Fibroblast of lung (primary cell): ENCODE results near the gene ERVV-1. TPM values are rescaled to one million over a fixed set of nuclear protein-coding genes. Genes with fewer than 3 reads are reported as not detected.
"Not testable (repeated sequence)": the region's sequence is repeated elsewhere in the genome, so short reads cannot be mapped to it uniquely, and the experiment has no call there.

Experiments
- DNase-seq, 2 donors: peaks; one replicate each; pipeline versions ENCODE4 v3.0.0 to v3.0.0-alpha.2; 2010; ENCODE audit warnings: low read depth in 2 of 2
- H2AFZ ChIP-seq: 2 replicates; pipeline ENCODE4 v1.5.1; 2012; ENCODE audit warnings: low read length, control low read depth, inconsistent platforms
- H3K27ac ChIP-seq: 2 replicates; pipeline ENCODE4 v1.5.1; 2011; ENCODE audit warnings: low read length, control low read depth; ENCODE audit not compliant: insufficient read depth
- H3K27me3 ChIP-seq: 2 replicates; pipeline ENCODE4 v1.5.1; 2011; ENCODE audit warnings: mild to moderate bottlenecking, low read length; ENCODE audit not compliant: control insufficient read depth, insufficient read depth
- H3K36me3 ChIP-seq: 2 replicates; pipeline ENCODE4 v1.5.1; 2011; ENCODE audit warnings: low read length; ENCODE audit not compliant: control insufficient read depth, insufficient read depth
- H3K4me1 ChIP-seq: 2 replicates; pipeline ENCODE4 v1.5.1; 2011; ENCODE audit warnings: low read length; ENCODE audit not compliant: control insufficient read depth, insufficient read depth; ENCODE audit errors: extremely low read depth
- H3K4me2 ChIP-seq: 2 replicates; pipeline ENCODE4 v1.5.1; 2011; ENCODE audit warnings: low read length, control low read depth; ENCODE audit not compliant: insufficient read depth; ENCODE audit errors: extremely low read depth
- H3K4me3 ChIP-seq, 4 experiments: fragments of 200-600 bp in 1 of 4; sonication (generic) in 1 of 4; replicated peaks in 1 of 4; 2 replicates each; pipeline ENCODE4 v1.5.1; 2011 to 2016; ENCODE audit warnings: low read length in 4 of 4, low read depth in 3 of 4, mild to moderate bottlenecking in 3 of 4, control low read depth in 2 of 4, inconsistent platforms in 1 of 4, mixed read lengths in 1 of 4; ENCODE audit not compliant: insufficient read depth in 1 of 4; ENCODE audit errors: control extremely low read depth in 1 of 4
- H3K79me2 ChIP-seq: 2 replicates; pipeline ENCODE4 v1.5.1; 2012; ENCODE audit warnings: mild to moderate bottlenecking, low read length, inconsistent platforms; ENCODE audit not compliant: control insufficient read depth, insufficient read depth
- H3K9ac ChIP-seq: 2 replicates; pipeline ENCODE4 v1.5.1; 2011; ENCODE audit warnings: mild to moderate bottlenecking, low read length, control low read depth; ENCODE audit not compliant: insufficient read depth
- H3K9me3 ChIP-seq: 2 replicates; pipeline ENCODE4 v1.5.1; 2012; ENCODE audit warnings: low read depth, low read length; ENCODE audit not compliant: control insufficient read depth, insufficient read depth
- H4K20me1 ChIP-seq: 2 replicates; pipeline ENCODE4 v1.5.1; 2011; ENCODE audit warnings: low read length; ENCODE audit not compliant: control insufficient read depth, insufficient read depth; ENCODE audit errors: extremely low read depth
- EZH2 ChIP-seq: IDR thresholded peaks from 2 replicates; pipeline ENCODE4 v1.5.1; 2012; ENCODE audit warnings: low read length, control low read depth, mild to moderate bottlenecking; ENCODE audit errors: missing control alignments
- polyA plus RNA-seq, 2 donors: library from polyadenylated mRNA; depleted of rRNA in 1 of 2; stranded (reverse) in 1 of 2; unstranded in 1 of 2; fragments of >200 nt; gene quantifications; 2 replicates each; pipeline ENCODE4 v1.2.1, GENCODE V29; 2011 to 2012; ENCODE audit warnings: missing spikeins in 1 of 2
- total RNA-seq: library from RNA; depleted of rRNA; stranded (reverse); fragments of >200 nt; gene quantifications from 2 replicates; pipeline ENCODE4 v1.2.1, GENCODE V29; 2014
- TF ChIP-seq, protein P1 (sequence below), 2 donors: IDR thresholded peaks in 1 of 2; conservative IDR thresholded peaks in 1 of 2; 1 replicate in 1 of 2; 2 replicates in 1 of 2; pipeline ENCODE4 v1.5.1; 2011 to 2012; ENCODE audit warnings: low read length in 2 of 2, control low read depth in 1 of 2, inconsistent platforms in 1 of 2, low read depth in 1 of 2, mild to moderate bottlenecking in 1 of 2

Gene ERVV-1
- total and polyA plus RNA-seq, 2 donors (not counting 1 experiment from before 2014, with no cell fraction given) = 0.03 TPM; not detected in 1

DNA sequence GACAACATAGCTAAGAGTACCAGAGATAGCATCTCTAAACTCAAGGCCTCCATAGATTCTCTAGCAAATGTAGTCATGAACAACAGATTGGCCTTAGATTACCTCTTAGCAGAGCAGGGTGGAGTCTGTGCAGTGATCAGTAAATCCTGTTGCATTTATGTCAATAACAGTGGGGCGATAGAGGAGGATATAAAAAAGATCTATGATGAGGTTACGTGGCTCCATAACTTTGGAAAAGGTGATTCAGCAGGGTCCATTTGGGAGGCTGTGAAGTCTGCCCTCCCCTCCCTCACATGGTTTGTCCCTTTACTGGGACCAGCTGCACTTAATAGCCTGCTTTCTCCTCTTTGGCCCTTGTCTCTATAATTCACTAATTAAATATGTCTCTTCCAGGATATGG, 1.4 kb downstream of the ERVV-1 start:
- no peaks in the 10 kb centered on the region for H3K9me3 ChIP-seq
- H3K4me1 ChIP-seq = no peaks in the 10 kb centered on the region
- DNase-seq = no peak
- H4K20me1 ChIP-seq = no peaks in the 10 kb centered on the region
- H2AFZ ChIP-seq = no peak overlapping the region
- H3K27ac ChIP-seq = no peak overlapping the region
- no peak overlapping the region for H3K9ac ChIP-seq
- TF ChIP-seq, protein P1, sequence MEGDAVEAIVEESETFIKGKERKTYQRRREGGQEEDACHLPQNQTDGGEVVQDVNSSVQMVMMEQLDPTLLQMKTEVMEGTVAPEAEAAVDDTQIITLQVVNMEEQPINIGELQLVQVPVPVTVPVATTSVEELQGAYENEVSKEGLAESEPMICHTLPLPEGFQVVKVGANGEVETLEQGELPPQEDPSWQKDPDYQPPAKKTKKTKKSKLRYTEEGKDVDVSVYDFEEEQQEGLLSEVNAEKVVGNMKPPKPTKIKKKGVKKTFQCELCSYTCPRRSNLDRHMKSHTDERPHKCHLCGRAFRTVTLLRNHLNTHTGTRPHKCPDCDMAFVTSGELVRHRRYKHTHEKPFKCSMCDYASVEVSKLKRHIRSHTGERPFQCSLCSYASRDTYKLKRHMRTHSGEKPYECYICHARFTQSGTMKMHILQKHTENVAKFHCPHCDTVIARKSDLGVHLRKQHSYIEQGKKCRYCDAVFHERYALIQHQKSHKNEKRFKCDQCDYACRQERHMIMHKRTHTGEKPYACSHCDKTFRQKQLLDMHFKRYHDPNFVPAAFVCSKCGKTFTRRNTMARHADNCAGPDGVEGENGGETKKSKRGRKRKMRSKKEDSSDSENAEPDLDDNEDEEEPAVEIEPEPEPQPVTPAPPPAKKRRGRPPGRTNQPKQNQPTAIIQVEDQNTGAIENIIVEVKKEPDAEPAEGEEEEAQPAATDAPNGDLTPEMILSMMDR (conservative IDR thresholded peaks at IDR 0.05 in 1 of 2, IDR thresholded peaks at IDR 0.05 in 1 of 2; ENCODE audit: low read depth in 1 of 2, low read length in 2 of 2) = no peak
- no peak for TF ChIP-seq EZH2
- no peak overlapping the region for H3K4me3 ChIP-seq
- no peaks in the 10 kb centered on the region for H3K27me3 ChIP-seq
- no peaks in the 10 kb centered on the region for H3K79me2 ChIP-seq
- no peaks in the 10 kb centered on the region for H3K36me3 ChIP-seq
- no peak overlapping the region for H3K4me2 ChIP-seq

DNA sequence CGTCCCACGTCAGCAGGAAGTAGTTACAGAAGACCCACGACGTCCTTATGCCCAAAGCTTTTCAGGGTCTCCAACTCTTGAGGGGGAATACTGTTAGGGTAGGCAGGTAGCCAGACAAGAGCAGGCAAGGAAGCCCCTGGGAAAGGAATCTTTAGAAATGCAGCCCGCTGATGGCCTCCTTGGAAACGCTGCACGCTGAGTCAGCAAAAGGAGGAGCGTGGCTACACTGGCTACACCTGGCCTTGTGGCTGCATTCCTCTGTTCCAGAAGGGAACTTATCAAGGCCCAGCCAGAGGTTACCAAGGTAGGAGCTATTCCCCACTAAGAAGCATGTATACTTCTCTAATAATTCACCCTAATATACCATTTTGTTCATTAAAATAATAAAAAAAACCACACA, 2.0 kb downstream of the ERVV-1 start:
- Histone ChIP-seq H3K79me2 (no peaks in the 10 kb centered on the region), H3K9ac (no peak overlapping the region), H3K9me3 (no peaks in the 10 kb centered on the region), H3K36me3 (no peaks in the 10 kb centered on the region), H2AFZ (no peak overlapping the region), H3K4me3 (no peak overlapping the region), H3K4me1 (no peaks in the 10 kb centered on the region), H3K27ac (no peak overlapping the region), H3K4me2 (no peak overlapping the region), H3K27me3 (no peaks in the 10 kb centered on the region), H4K20me1 (no peaks in the 10 kb centered on the region)
- no peak for DNase-seq
- TF ChIP-seq EZH2 = no peak
- TF ChIP-seq, protein P1 (conservative IDR thresholded peaks at IDR 0.05 in 1 of 2, IDR thresholded peaks at IDR 0.05 in 1 of 2; ENCODE audit: low read depth in 1 of 2, low read length in 2 of 2) = no peak

DNA sequence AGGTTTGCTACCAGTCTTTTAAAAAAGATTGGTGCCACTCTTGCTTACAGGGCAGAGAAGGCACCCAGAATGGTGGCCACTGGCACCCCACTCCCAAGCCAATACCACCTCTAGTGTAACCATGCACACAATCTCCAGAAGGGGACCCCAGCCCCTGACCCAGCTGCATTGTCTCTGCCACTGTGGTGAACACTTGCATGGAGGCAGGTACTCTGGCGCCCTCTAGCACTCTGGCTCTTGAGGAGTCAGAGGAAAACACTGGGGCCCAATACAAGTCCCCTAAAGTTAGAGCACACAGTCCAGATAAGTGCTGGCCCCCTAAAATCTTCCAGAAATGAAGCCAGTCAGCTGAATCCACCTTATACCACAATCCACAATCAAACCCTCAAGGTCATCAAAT, 6.0 kb downstream of the ERVV-1 start:
- DNase-seq = no peak
- Histone ChIP-seq H3K79me2 (no peaks in the 10 kb centered on the region), H3K4me2 (no peak overlapping the region), H3K4me1 (no peaks in the 10 kb centered on the region), H3K27me3 (no peaks in the 10 kb centered on the region), H3K9ac (no peak overlapping the region), H3K36me3 (no peaks in the 10 kb centered on the region), H3K27ac (no peak overlapping the region), H3K4me3 (no peak overlapping the region), H3K9me3 (no peaks in the 10 kb centered on the region), H2AFZ (no peak overlapping the region), H4K20me1 (no peaks in the 10 kb centered on the region)
- TF ChIP-seq EZH2 = no peak
- TF ChIP-seq, protein P1 (conservative IDR thresholded peaks at IDR 0.05 in 1 of 2, IDR thresholded peaks at IDR 0.05 in 1 of 2; ENCODE audit: low read depth in 1 of 2, low read length in 2 of 2) = no peak

DNA sequence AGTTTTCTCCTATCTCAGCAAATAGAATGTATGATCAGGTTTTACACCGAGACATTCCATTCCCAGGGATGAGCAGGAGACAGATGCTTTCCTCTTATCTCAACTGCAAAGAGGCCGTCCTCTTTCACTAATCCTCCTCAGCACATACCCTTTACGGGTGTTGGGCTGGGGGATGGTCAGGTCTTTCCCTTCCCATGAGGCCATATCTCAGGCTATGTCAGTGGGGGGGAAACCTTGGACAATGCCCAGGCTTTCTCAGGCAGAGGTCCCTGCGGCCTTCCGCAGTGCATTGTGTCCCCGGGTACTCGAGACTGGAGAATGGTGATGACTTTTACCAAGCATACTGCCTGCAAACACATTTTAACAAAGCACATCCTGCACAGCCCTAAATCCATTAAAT, 14.6 kb downstream of the ERVV-1 start:
- H4K20me1 ChIP-seq, H3K9ac ChIP-seq, H3K4me3 ChIP-seq, H3K27me3 ChIP-seq, H3K79me2 ChIP-seq, H3K27ac ChIP-seq, H3K4me1 ChIP-seq, H3K36me3 ChIP-seq, H3K4me2 ChIP-seq, DNase-seq, H3K9me3 ChIP-seq, H2AFZ ChIP-seq: not testable (repeated sequence)
